Mucosa of descending colon (tissue), 3 donors: ENCODE results near the gene IQSEC2. TPM values are rescaled to one million over a fixed set of nuclear protein-coding genes. Genes with fewer than 3 reads are reported as not detected.

ENCODE experiments used
- ATAC-seq: fragments of 200-7000 bp; cut with Tn5 transposase; one replicate; pipeline ENCODE4 v1.9.1; 2020; ENCODE audit warnings: mild to moderate bottlenecking, moderate library complexity
- DNase-seq, 3 donors: peaks; one replicate each; pipeline ENCODE4 v3.0.0-alpha.2; 2020
- H3K36me3 ChIP-seq: fragments of 200-600 bp; one replicate; pipeline ENCODE4 v1.8.0; 2021; ENCODE audit warnings: low read depth, mild to moderate bottlenecking
- H3K4me1 ChIP-seq: fragments of 200-600 bp; one replicate; pipeline ENCODE4 v1.8.0; 2021; ENCODE audit warnings: low read depth, mild to moderate bottlenecking
- H3K4me3 ChIP-seq: fragments of 200-600 bp; one replicate; pipeline ENCODE4 v1.8.0; 2021; ENCODE audit warnings: mild to moderate bottlenecking
- H3K9me3 ChIP-seq: fragments of 200-600 bp; one replicate; pipeline ENCODE4 v1.8.0; 2021; ENCODE audit warnings: mild to moderate bottlenecking
- CTCF ChIP-seq: fragments of 200-600 bp; IDR thresholded peaks from one replicate; pipeline ENCODE4 v1.8.0; 2022; ENCODE audit warnings: antibody characterized with exemption, mild to moderate bottlenecking
- intact Hi-C, 2 donors: fragments of 100-400 bp; cut with DNase I in 1 of 2; cut with micrococcal nuclease in 1 of 2; formaldehyde crosslinking; loops; one replicate each; pipeline versions ENCODE4 v1.11.0 to v1.11.1; 2022; cut with DNase I, micrococcal nuclease
- total RNA-seq, 3 donors: library from RNA; stranded (reverse); fragmentation: NEBNext Ultra II Directional in 2 of 3; extraction: Animal tissue kit (Norgen Biotek cat#: 25700) in 2 of 3; gene quantifications; one replicate each; pipeline versions ENCODE4 v1.2.1 to v1.2.4, GENCODE V29; 2021 to 2023
- donor health status: DM: no; HTN: no; CAD: no; lungs with moderate emphysema.
- donor health status: DM: no; HTN: no; CAD: no.
- donor health status: DM: no; HTN: yes; CAD: no.

IQSEC2 gene
- total RNA-seq, 3 donors from 2014 or later = 28.0 to 39.3 (median 30.9) TPM

- DNase-seq (no peak), ATAC-seq (no peak)
- no peak for TF ChIP-seq CTCF
These were observed 24.2 kb downstream of the IQSEC2 start for GRCh38 chrX:53257166-53257565.

GRCh38 chrX:53256446-53257041 is 24.8 kb downstream of the IQSEC2 start:
- ATAC-seq (peak; percentile 30), DNase-seq (no peak)
- Histone ChIP-seq H3K9me3 (no peaks in the 10 kb centered on the region), H3K4me3 (no peak overlapping the region), H3K4me1 (no peaks in the 10 kb centered on the region), H3K36me3 (no peaks in the 10 kb centered on the region)
- intact Hi-C loops = no loop called here
- no peak for TF ChIP-seq CTCF

More at GRCh38 chrX:53257166-53257565, 24.2 kb downstream of the IQSEC2 start:
- Histone ChIP-seq H3K4me3 (no peak overlapping the region), H3K9me3 (no peaks in the 10 kb centered on the region), H3K4me1 (no peaks in the 10 kb centered on the region), H3K36me3 (no peaks in the 10 kb centered on the region)
- intact Hi-C loops = no loop called here

GRCh38 chrX:53255738-53256191 is 25.6 kb downstream of the IQSEC2 start:
- H3K9me3 ChIP-seq = no peaks in the 10 kb centered on the region
- DNase-seq (no peak), ATAC-seq (no peak)
- H3K4me3 ChIP-seq = no peak overlapping the region
- H3K36me3 ChIP-seq = no peaks in the 10 kb centered on the region
- intact Hi-C loops = no loop called here
- no peak for TF ChIP-seq CTCF
- no peaks in the 10 kb centered on the region for H3K4me1 ChIP-seq

- TF ChIP-seq CTCF = no peak
- Histone ChIP-seq H3K4me3 (no peak overlapping the region), H3K9me3 (no peaks in the 10 kb centered on the region), H3K4me1 (no peaks in the 10 kb centered on the region), H3K36me3 (no peaks in the 10 kb centered on the region)
- intact Hi-C loops = no loop called here
- DNase-seq (no peak), ATAC-seq (no peak)
These were observed 26.6 kb downstream of the IQSEC2 start for GRCh38 chrX:53254570-53255461.

GRCh38 chrX:53253293-53254020 is 27.9 kb downstream of the IQSEC2 start:
- no peak for DNase-seq
- TF ChIP-seq CTCF = no peak
- intact Hi-C loops = no loop called here

More at GRCh38 chrX:53253293-53254020, 27.9 kb downstream of the IQSEC2 start:
- no peak for ATAC-seq
- no peaks in the 10 kb centered on the region for H3K9me3 ChIP-seq
- H3K36me3 ChIP-seq = no peaks in the 10 kb centered on the region
- no peaks in the 10 kb centered on the region for H3K4me1 ChIP-seq
- no peak overlapping the region for H3K4me3 ChIP-seq
